ENCODE results near the gene OXSR1. TPM values are rescaled to one million over a fixed set of nuclear protein-coding genes. Genes with fewer than 3 reads are reported as not detected.

OXSR1 gene
- total and polyA plus RNA-seq, 7 donors = 26.4 to 60.1 (median 47.4) TPM

GRCh38 chr3:38136777-38137614 lies 28.3 kb upstream of the OXSR1 start, which contains the start of gene ACAA1:
Gene ACAA1 (minus strand): TSS chr3:38137127. CDS start chr3:38137035, 92 bp downstream.
- H3K36me3 ChIP-seq (ENCODE audit: insufficient read depth in 1 of 2, low read depth in 1 of 2) = peaks cover 4 to 43% of the 10 kb centered on the region in 2 donors

GRCh38 chr3:38137615-38138348 lies 27.6 kb upstream of the OXSR1 start:
- intact Hi-C loops (cut with DNase I) = loop anchor here (2.0 to 10.0 kb wide), 3 partner anchors 29 to 340 kb away; partner anchors contain the start of gene ACVR2B (in 1 of the 2)
- Histone ChIP-seq H3K27me3 (ENCODE audit: insufficient read depth in 3 of 3, low read length in 2 of 3) (no peaks in the 10 kb centered on the region), H3K4me3 (peak overlapping the region; percentile 99), H3K36me3 (ENCODE audit: insufficient read depth in 1 of 2, low read depth in 1 of 2) (peaks cover under 1 to 39% of the 10 kb centered on the region in 2 donors), H3K27ac (peak overlapping the region; percentile 94), H3K4me1 (peaks cover 16% of the 10 kb centered on the region), H3K9me3 (no peaks in the 10 kb centered on the region)
- TF ChIP-seq CTCF (IDR thresholded peaks at IDR 0.05) = no peak
- WGBS, 3 donors = 16 to 22% (median 19%) methylated on average over 22 of the region's 22 CpGs
- ATAC-seq (peak in 1 of 4 donors; percentile 1), DNase-seq (no peak)

More at GRCh38 chr3:38136777-38137614, 28.3 kb upstream of the OXSR1 start, which contains the start of gene ACAA1:
- peak within 1 kb of the TSS; percentile 99 for H3K4me3 ChIP-seq
- peak; percentile 96 to 97 (median 97) for ATAC-seq
- peaks cover 16% of the 10 kb centered on the region for H3K4me1 ChIP-seq
- DNase-seq = peak; percentile 99 to 100
- no peaks in the 10 kb centered on the region for H3K27me3 ChIP-seq (ENCODE audit: insufficient read depth in 3 of 3, low read length in 2 of 3)
- no peak for TF ChIP-seq CTCF (IDR thresholded peaks at IDR 0.05)
- no peaks in the 10 kb centered on the region for H3K9me3 ChIP-seq
- intact Hi-C loops (cut with DNase I) = loop anchor here (2.0 to 10.0 kb wide), 3 partner anchors 30 to 340 kb away; partner anchors contain the start of gene ACVR2B (in 1 of the 2)
- WGBS, 3 donors = 0% methylated on average over 61 to 66 of the region's 66 CpGs
- H3K27ac ChIP-seq = peak within 1 kb of the TSS; percentile 94

- H3K36me3 ChIP-seq (ENCODE audit: insufficient read depth in 1 of 2, low read depth in 1 of 2) = peaks cover 0 to 32% of the 10 kb centered on the region in 2 donors
- no peak for TF ChIP-seq CTCF (IDR thresholded peaks at IDR 0.05)
- H3K27me3 ChIP-seq (ENCODE audit: insufficient read depth in 3 of 3, low read length in 2 of 3) = no peaks in the 10 kb centered on the region
- intact Hi-C loops (cut with DNase I) = loop anchor here (5.0 to 10.0 kb wide), 2 partner anchors 316 to 339 kb away; partner anchors contain the start of gene ACVR2B (in 1 of the 2)
- peak within 1 kb of the TSS; percentile 94 for H3K27ac ChIP-seq
- H3K4me1 ChIP-seq = peaks cover 16% of the 10 kb centered on the region
- WGBS, 3 donors = 2 to 4% (median 2%) methylated on average over 58 to 65 of the region's 65 CpGs
- peak; percentile 86 to 88 for DNase-seq
- H3K4me3 ChIP-seq = peak within 1 kb of the TSS; percentile 99
- H3K9me3 ChIP-seq = no peaks in the 10 kb centered on the region
- ATAC-seq = peak; percentile 12 to 58 (median 32)
Observed at GRCh38 chr3:38138349-38139190, 26.8 kb upstream of the OXSR1 start, which contains the start of gene MYD88. Gene MYD88 (plus strand): TSS chr3:38138661. CDS start chr3:38138701, 40 bp downstream.

- TF ChIP-seq CTCF (IDR thresholded peaks at IDR 0.05) = no peak
- no peak for DNase-seq
- no peak for ATAC-seq
Observed at GRCh38 chr3:38139191-38139590, 26.1 kb upstream of the OXSR1 start.

More at GRCh38 chr3:38139191-38139590, 26.1 kb upstream of the OXSR1 start:
- Histone ChIP-seq H3K4me3 (peak overlapping the region; percentile 99), H3K36me3 (ENCODE audit: insufficient read depth in 1 of 2, low read depth in 1 of 2) (peaks cover 0 to 25% of the 10 kb centered on the region in 2 donors), H3K9me3 (no peaks in the 10 kb centered on the region), H3K27me3 (ENCODE audit: insufficient read depth in 3 of 3, low read length in 2 of 3) (no peaks in the 10 kb centered on the region), H3K4me1 (peaks cover 16% of the 10 kb centered on the region), H3K27ac (no peak overlapping the region)
- intact Hi-C loops (cut with DNase I) = loop anchor here (5.0 to 10.0 kb wide), 2 partner anchors 316 to 338 kb away; partner anchors contain the start of gene ACVR2B (in 1 of the 2)
- 18 to 34% (median 19%) methylated on average over 8 of the region's 8 CpGs for WGBS, 3 donors

Data from psoas muscle (tissue), 8 donors.